SK-N-SH treated with all-trans-retinoic acid at 6 μM for 48 hours (cell line): ENCODE results near the gene TGFBI.

Experiments
- BACH2 ChIP-seq: fragments of 250-450 bp; sonication (Bioruptor Pico); IDR thresholded peaks from 2 replicates; pipeline ENCODE4 v1.9.0; 2021; ENCODE audit warnings: mild to moderate bottlenecking, borderline replicate concordance
- CREB5 ChIP-seq: fragments of 250-450 bp; sonication (Bioruptor Pico); IDR thresholded peaks from 2 replicates; pipeline ENCODE4 v1.5.1; 2020; ENCODE audit warnings: low read depth, mild to moderate bottlenecking, moderate library complexity
- OSR1 ChIP-seq: fragments of 250-450 bp; sonication (Bioruptor Pico); IDR thresholded peaks from 2 replicates; pipeline ENCODE4 v1.8.0; 2022; ENCODE audit warnings: moderate library complexity, mild to moderate bottlenecking, inconsistent platforms
- PATZ1 ChIP-seq: fragments of 250-450 bp; sonication (Bioruptor Pico); IDR thresholded peaks from 2 replicates; pipeline ENCODE4 v1.8.0; 2020; ENCODE audit warnings: mild to moderate bottlenecking, moderate library complexity, borderline replicate concordance
- POU6F1 ChIP-seq: fragments of 250-450 bp; sonication (Bioruptor Pico); IDR thresholded peaks from 2 replicates; pipeline ENCODE4 v1.8.0; 2021; ENCODE audit warnings: low read depth, mild to moderate bottlenecking, moderate library complexity, borderline replicate concordance
- PPARA ChIP-seq: fragments of 250-450 bp; sonication (Bioruptor Pico); IDR thresholded peaks from 2 replicates; pipeline ENCODE4 v1.5.0; 2020; ENCODE audit warnings: mild to moderate bottlenecking, borderline replicate concordance
- RARB ChIP-seq: fragments of 250-450 bp; sonication (Bioruptor Pico); IDR thresholded peaks from 2 replicates; pipeline ENCODE4 v1.8.0; 2021; ENCODE audit warnings: mild to moderate bottlenecking, moderate library complexity
- SNAI2 ChIP-seq: fragments of 250-450 bp; sonication (Bioruptor Pico); IDR thresholded peaks from 2 replicates; pipeline ENCODE4 v1.5.0; 2020; ENCODE audit warnings: mild to moderate bottlenecking, moderate library complexity
- ZFP3 ChIP-seq: fragments of 250-450 bp; sonication (Bioruptor Pico); IDR thresholded peaks from 2 replicates; pipeline ENCODE4 v1.5.0; 2020; ENCODE audit warnings: mild to moderate bottlenecking, moderate library complexity
- ZFP30 ChIP-seq: fragments of 450-650 bp; formaldehyde crosslinking; IDR thresholded peaks from 2 replicates; pipeline ENCODE4 v1.5.0; 2022; ENCODE audit warnings: mild to moderate bottlenecking, moderate library complexity
- ZNF565 ChIP-seq: fragments of 450-650 bp; formaldehyde crosslinking; conservative IDR thresholded peaks from 2 replicates; pipeline ENCODE4 v1.5.0; 2020; ENCODE audit warnings: low read depth, mild to moderate bottlenecking, moderate library complexity
- ZNF70 ChIP-seq: fragments of 450-650 bp; formaldehyde crosslinking; IDR thresholded peaks from 2 replicates; pipeline ENCODE4 v1.5.0; 2020; ENCODE audit warnings: mild to moderate bottlenecking, moderate library complexity

- TF ChIP-seq PPARA (CRISPR knock-in tag) (no peak), OSR1 (CRISPR knock-in tag) (no peak), CREB5 (CRISPR knock-in tag) (no peak), BACH2 (CRISPR knock-in tag) (no peak), ZFP3 (no peak), RARB (CRISPR knock-in tag) (no peak), PATZ1 (no peak), ZNF70 (CRISPR knock-in tag) (no peak), POU6F1 (CRISPR knock-in tag) (no peak), ZFP30 (CRISPR knock-in tag) (no peak), SNAI2 (CRISPR knock-in tag) (no peak), ZNF565 (no peak)
Observed at GRCh38 chr5:136070486-136071285, 41.9 kb downstream of the TGFBI start.
